Retinal pigment epithelial cell (primary cell): ENCODE results near the gene LY9.

ENCODE experiments used
- DNase-seq: peaks from one replicate; pipeline ENCODE4 v3.0.0-alpha.2; 2010; ENCODE audit warnings: low read depth
- H3K4me3 ChIP-seq: 2 replicates; pipeline ENCODE4 v1.5.1; 2011; ENCODE audit warnings: mild to moderate bottlenecking, low read length, control low read depth, moderate library complexity
- CTCF ChIP-seq: conservative IDR thresholded peaks from 2 replicates; pipeline ENCODE4 v1.5.1; 2011; ENCODE audit warnings: low read depth, low read length, control low read depth, inconsistent platforms

The LY9 gene

GRCh38 chr1:160752924-160753323 is 43.0 kb upstream of the LY9 start:
- no peak for DNase-seq
- TF ChIP-seq CTCF = no peak

GRCh38 chr1:160753594-160753993 is 42.4 kb upstream of the LY9 start:
- TF ChIP-seq CTCF = no peak
- H3K4me3 ChIP-seq = no peak overlapping the region
- no peak for DNase-seq

More at GRCh38 chr1:160752924-160753323, 43.0 kb upstream of the LY9 start:
- no peak overlapping the region for H3K4me3 ChIP-seq

- no peak for TF ChIP-seq CTCF
- no peak overlapping the region for H3K4me3 ChIP-seq
- DNase-seq = no peak
Measured at GRCh38 chr1:160755461-160755860, 40.5 kb upstream of the LY9 start.

GRCh38 chr1:160755911-160756848 is 39.8 kb upstream of the LY9 start:
- no peak overlapping the region for H3K4me3 ChIP-seq
- TF ChIP-seq CTCF = no peak
- no peak for DNase-seq

GRCh38 chr1:160756849-160757201 is 39.1 kb upstream of the LY9 start:
- TF ChIP-seq CTCF = no peak
- H3K4me3 ChIP-seq = no peak overlapping the region
- DNase-seq = no peak

GRCh38 chr1:160758521-160758920 is 37.5 kb upstream of the LY9 start:
- TF ChIP-seq CTCF = no peak

GRCh38 chr1:160759740-160760139 is 36.2 kb upstream of the LY9 start:
- DNase-seq = no peak
- H3K4me3 ChIP-seq = no peak overlapping the region
- TF ChIP-seq CTCF = no peak

More at GRCh38 chr1:160758521-160758920, 37.5 kb upstream of the LY9 start:
- no peak overlapping the region for H3K4me3 ChIP-seq
- DNase-seq = no peak
